ENCODE data around the gene MATCAP1.

The MATCAP1 gene

GRCh38 chr16:67190448-67191399, 7.0 kb upstream of the MATCAP1 start:
- DNase-seq, result no peak

GRCh38 chr16:67190041-67190440, 6.3 kb upstream of the MATCAP1 start, which contains the start of gene EXOC3L1:
Gene EXOC3L1, minus strand, starts transcription at chr16:67190136. Its CDS starts 460 bp downstream, at chr16:67189676.
- no peak for DNase-seq

- DNase-seq, result no peak
Measured at GRCh38 chr16:67188798-67189197, 5.0 kb upstream of the MATCAP1 start.

GRCh38 chr16:67188323-67188722, 4.6 kb upstream of the MATCAP1 start:
- no peak for DNase-seq

- no peak for DNase-seq
Measured at GRCh38 chr16:67187175-67187890, 3.6 kb upstream of the MATCAP1 start.

- no peak for DNase-seq
Measured at GRCh38 chr16:67186550-67186950, 2.8 kb upstream of the MATCAP1 start.

- DNase-seq, result no peak
Measured at GRCh38 chr16:67185651-67186134, 1.9 kb upstream of the MATCAP1 start.

- DNase-seq, result peak; percentile 70
Measured at GRCh38 chr16:67184995-67185650, 1.4 kb upstream of the MATCAP1 start.

- DNase-seq, result peak; percentile 51
Measured at GRCh38 chr16:67184453-67184994, 761 bp upstream of the MATCAP1 start.

GRCh38 chr16:67183284-67183626, 508 bp downstream of the MATCAP1 start:
- no peak for DNase-seq

- DNase-seq, result no peak
Measured at GRCh38 chr16:67182288-67182687, 1.5 kb downstream of the MATCAP1 start.

- DNase-seq, result no peak
Measured at GRCh38 chr16:67181346-67181745, 2.4 kb downstream of the MATCAP1 start.

- DNase-seq, result no peak
Measured at GRCh38 chr16:67180166-67180565, 3.6 kb downstream of the MATCAP1 start.

- DNase-seq, result no peak
Measured at GRCh38 chr16:67179421-67180080, 4.2 kb downstream of the MATCAP1 start.

GRCh38 chr16:67177743-67178699, 5.7 kb downstream of the MATCAP1 start:
- DNase-seq, result peak; percentile 90

GRCh38 chr16:67176662-67177061, 7.1 kb downstream of the MATCAP1 start:
- DNase-seq, result no peak

GRCh38 chr16:67174706-67175231, 9.0 kb downstream of the MATCAP1 start:
- DNase-seq, result no peak

- DNase-seq, result peak; percentile 75
Measured at GRCh38 chr16:67173808-67174705, 9.7 kb downstream of the MATCAP1 start.

- no peak for DNase-seq
Measured at GRCh38 chr16:67173323-67173722, 10.4 kb downstream of the MATCAP1 start.
